Skeletal muscle cell (primary cell): ENCODE measurements around the gene HAGH.
"Not testable (repeated sequence)": the region's sequence is repeated elsewhere in the genome, so short reads cannot be mapped to it uniquely, and the experiment has no call there.

Experiments used
- DNase-seq: peaks from one replicate; pipeline ENCODE4 v3.0.0-alpha.2; 2010; ENCODE audit warnings: low read depth
- H3K4me3 ChIP-seq: 2 replicates; pipeline ENCODE4 v1.5.1; 2011; ENCODE audit warnings: low read depth, mild to moderate bottlenecking, control low read depth, low read length, moderate library complexity

Gene HAGH

GRCh38 chr16:1826691-1827573, at the start of gene HAGH, which contains the start of gene FAHD1:
TSS of gene HAGH (minus strand) at chr16:1826825. CDS start at chr16:1826787, 38 bp downstream.
TSS of gene FAHD1 (plus strand) at chr16:1827206. CDS start at chr16:1827239, 33 bp downstream.
- peak within 1 kb of the TSS; percentile 98 for H3K4me3 ChIP-seq
- peak; percentile 80 for DNase-seq

GRCh38 chr16:1876066-1876465, 49.4 kb upstream of the HAGH start:
- H3K4me3 ChIP-seq, DNase-seq: not testable (repeated sequence)

- no peak for DNase-seq
- no peak overlapping the region for H3K4me3 ChIP-seq
Measured at GRCh38 chr16:1874854-1875253, 48.2 kb upstream of the HAGH start.

- H3K4me3 ChIP-seq = peak within 1 kb of the TSS; percentile 32
- DNase-seq = no peak
Measured at GRCh38 chr16:1871974-1872635, 45.5 kb upstream of the HAGH start, which contains the start of gene MEIOB. TSS of gene MEIOB (minus strand) at chr16:1872164. CDS start at chr16:1868175, 3,989 bp downstream.

- DNase-seq = peak; percentile 27
- H3K4me3 ChIP-seq = no peak overlapping the region
Measured at GRCh38 chr16:1870365-1871082, 43.9 kb upstream of the HAGH start.

- no peak for DNase-seq
- H3K4me3 ChIP-seq = no peak overlapping the region
Measured at GRCh38 chr16:1865902-1866690, 39.5 kb upstream of the HAGH start.

GRCh38 chr16:1863681-1864460, 37.2 kb upstream of the HAGH start:
- H3K4me3 ChIP-seq = no peak overlapping the region
- DNase-seq = no peak

- no peak overlapping the region for H3K4me3 ChIP-seq
- no peak for DNase-seq
Measured at GRCh38 chr16:1862394-1862793, 35.8 kb upstream of the HAGH start.

GRCh38 chr16:1861730-1862129, 35.1 kb upstream of the HAGH start:
- no peak for DNase-seq
- no peak overlapping the region for H3K4me3 ChIP-seq

GRCh38 chr16:1859650-1860049, 33.0 kb upstream of the HAGH start:
- no peak for DNase-seq
- H3K4me3 ChIP-seq = no peak overlapping the region

GRCh38 chr16:1858189-1858865, 31.7 kb upstream of the HAGH start:
- DNase-seq = no peak
- H3K4me3 ChIP-seq = no peak overlapping the region

- no peak for DNase-seq
- no peak overlapping the region for H3K4me3 ChIP-seq
Measured at GRCh38 chr16:1857433-1858097, 30.9 kb upstream of the HAGH start.

- no peak overlapping the region for H3K4me3 ChIP-seq
- no peak for DNase-seq
Measured at GRCh38 chr16:1851793-1852192, 25.2 kb upstream of the HAGH start.

- H3K4me3 ChIP-seq = no peak overlapping the region
- DNase-seq = no peak
Measured at GRCh38 chr16:1850981-1851380, 24.4 kb upstream of the HAGH start.

GRCh38 chr16:1846416-1846815, 19.8 kb upstream of the HAGH start:
- H3K4me3 ChIP-seq = no peak overlapping the region
- DNase-seq = no peak

GRCh38 chr16:1845985-1846384, 19.4 kb upstream of the HAGH start:
- no peak overlapping the region for H3K4me3 ChIP-seq
- DNase-seq = no peak

GRCh38 chr16:1839554-1839953, 12.9 kb upstream of the HAGH start:
- no peak overlapping the region for H3K4me3 ChIP-seq
- DNase-seq = peak; percentile 45
